ENCODE measurements around the gene ERF.

The ERF gene

GRCh38 chr19:42201489-42202289, 53.2 kb downstream of the ERF start:
- Mint-ChIP-seq H3K4me1 (peaks cover 73% of the 10 kb centered on the region), H3K27me3 (no peaks in the 10 kb centered on the region), H3K4me3 (peak overlapping the region; percentile 67), H3K36me3 (peaks cover 27% of the 10 kb centered on the region), H3K27ac (peak overlapping the region; percentile 91), H3K9me3 (no peaks in the 10 kb centered on the region)
- DNase-seq (ENCODE audit: low spot score in 2 of 2) (peak; percentile 66 to 79), ATAC-seq (ENCODE audit: low read depth) (peak; percentile 80)

DNA sequence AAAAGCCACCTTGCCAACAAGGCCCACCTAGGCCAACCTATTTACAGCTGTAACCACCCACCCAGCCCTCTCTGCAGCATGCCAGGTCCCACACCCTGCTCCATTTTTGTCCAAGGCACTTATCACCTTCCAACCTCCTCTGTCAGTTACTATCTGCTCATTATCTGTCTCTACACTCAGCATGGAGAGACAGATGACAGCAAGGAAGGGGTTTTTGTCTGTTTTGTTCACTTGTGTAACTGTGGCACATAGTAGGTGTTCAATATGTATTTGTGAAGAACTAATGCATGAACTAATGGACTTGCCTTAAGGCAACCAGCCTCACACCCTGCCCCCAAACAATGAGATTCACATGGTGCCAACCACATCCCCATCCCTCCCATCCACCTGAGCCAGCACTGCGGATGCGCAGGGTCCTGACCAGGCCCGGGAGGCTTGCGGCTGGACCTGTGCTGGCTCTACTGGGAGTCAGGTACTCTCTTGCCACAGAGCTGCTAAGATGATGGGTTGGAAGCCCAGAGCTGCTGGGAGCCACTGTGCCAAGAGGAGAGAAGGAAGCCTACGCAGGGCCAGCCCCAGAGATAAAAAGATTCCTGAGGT, 54.7 kb downstream of the ERF start:
- Mint-ChIP-seq H3K36me3 (peaks cover 27% of the 10 kb centered on the region), H3K27me3 (no peaks in the 10 kb centered on the region), H3K27ac (peak overlapping the region; percentile 91), H3K9me3 (no peaks in the 10 kb centered on the region), H3K4me3 (peak overlapping the region; percentile 84), H3K4me1 (peaks cover 74% of the 10 kb centered on the region)
- no peak for DNase-seq (ENCODE audit: low spot score in 2 of 2)
- ATAC-seq (ENCODE audit: low read depth) = no peak

GRCh38 chr19:42199440-42200115, 55.4 kb downstream of the ERF start:
- Mint-ChIP-seq H3K36me3 (peaks cover 22% of the 10 kb centered on the region), H3K27me3 (no peaks in the 10 kb centered on the region), H3K4me3 (peak overlapping the region; percentile 84), H3K27ac (peak overlapping the region; percentile 91), H3K4me1 (peaks cover 69% of the 10 kb centered on the region), H3K9me3 (no peaks in the 10 kb centered on the region)
- ATAC-seq (ENCODE audit: low read depth) (peak; percentile 26), DNase-seq (ENCODE audit: low spot score in 2 of 2) (peak in 1 of 2 donors; percentile 44)

DNA sequence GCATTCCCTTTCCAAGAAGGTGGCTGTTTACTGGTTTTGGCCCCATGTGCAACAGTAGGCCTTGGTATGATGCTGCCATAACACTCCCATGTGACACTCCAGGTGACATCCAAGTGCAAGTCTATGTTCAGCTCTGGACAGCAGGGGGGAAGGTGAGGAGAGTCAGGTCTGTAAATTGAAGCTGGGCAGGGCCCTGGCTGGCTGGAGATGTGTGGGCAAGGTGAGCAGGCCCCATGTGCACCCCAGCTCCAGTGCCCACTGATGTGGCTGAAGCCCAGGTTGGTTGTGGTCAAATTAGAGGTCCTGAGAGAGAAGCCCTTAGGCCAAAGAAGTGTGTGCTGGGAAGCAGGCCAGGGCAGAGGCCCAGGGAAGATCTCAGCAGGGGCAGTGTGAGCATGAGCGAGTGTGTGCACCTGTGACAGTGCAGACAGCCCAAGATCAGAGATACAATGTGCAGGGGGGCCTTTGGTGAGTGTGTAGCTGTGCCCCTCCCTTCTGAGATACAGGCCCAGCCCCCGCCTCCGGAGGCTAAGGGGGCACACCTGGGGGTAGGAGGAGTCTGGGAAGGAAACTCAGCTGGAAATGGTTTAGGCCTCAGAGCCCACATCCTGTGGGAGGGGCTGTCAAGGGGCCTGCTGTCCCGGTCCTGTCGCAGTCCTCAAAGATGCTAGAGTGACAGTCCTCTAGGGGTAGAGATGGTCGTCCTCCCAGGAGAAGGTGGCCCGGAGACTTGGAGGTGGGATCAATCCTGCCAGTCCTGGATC, 56.1 kb downstream of the ERF start:
- Mint-ChIP-seq H3K36me3 (peaks cover 24% of the 10 kb centered on the region), H3K27me3 (no peaks in the 10 kb centered on the region), H3K4me3 (peak overlapping the region; percentile 84), H3K27ac (peak overlapping the region; percentile 91), H3K4me1 (peaks cover 70% of the 10 kb centered on the region), H3K9me3 (no peaks in the 10 kb centered on the region)
- DNase-seq (ENCODE audit: low spot score in 2 of 2) = peak in 1 of 2 donors; percentile 60
- ATAC-seq (ENCODE audit: low read depth) = peak; percentile 53

Data from memory B cell (primary cell).